Activated CD4-positive, alpha-beta T cell treated with anti-CD3 and anti-CD28 coated beads, Interleukin-2, amount 50 U/mL, for 16 hours (primary cell): ENCODE measurements around the gene DDX60.
"Not testable (repeated sequence)": the region's sequence is repeated elsewhere in the genome, so short reads cannot be mapped to it uniquely, and the experiment has no call there.

Source experiments
- DNase-seq: peaks from one replicate; pipeline ENCODE4 v3.0.0-alpha.2; 2020

DDX60 gene, protein sequence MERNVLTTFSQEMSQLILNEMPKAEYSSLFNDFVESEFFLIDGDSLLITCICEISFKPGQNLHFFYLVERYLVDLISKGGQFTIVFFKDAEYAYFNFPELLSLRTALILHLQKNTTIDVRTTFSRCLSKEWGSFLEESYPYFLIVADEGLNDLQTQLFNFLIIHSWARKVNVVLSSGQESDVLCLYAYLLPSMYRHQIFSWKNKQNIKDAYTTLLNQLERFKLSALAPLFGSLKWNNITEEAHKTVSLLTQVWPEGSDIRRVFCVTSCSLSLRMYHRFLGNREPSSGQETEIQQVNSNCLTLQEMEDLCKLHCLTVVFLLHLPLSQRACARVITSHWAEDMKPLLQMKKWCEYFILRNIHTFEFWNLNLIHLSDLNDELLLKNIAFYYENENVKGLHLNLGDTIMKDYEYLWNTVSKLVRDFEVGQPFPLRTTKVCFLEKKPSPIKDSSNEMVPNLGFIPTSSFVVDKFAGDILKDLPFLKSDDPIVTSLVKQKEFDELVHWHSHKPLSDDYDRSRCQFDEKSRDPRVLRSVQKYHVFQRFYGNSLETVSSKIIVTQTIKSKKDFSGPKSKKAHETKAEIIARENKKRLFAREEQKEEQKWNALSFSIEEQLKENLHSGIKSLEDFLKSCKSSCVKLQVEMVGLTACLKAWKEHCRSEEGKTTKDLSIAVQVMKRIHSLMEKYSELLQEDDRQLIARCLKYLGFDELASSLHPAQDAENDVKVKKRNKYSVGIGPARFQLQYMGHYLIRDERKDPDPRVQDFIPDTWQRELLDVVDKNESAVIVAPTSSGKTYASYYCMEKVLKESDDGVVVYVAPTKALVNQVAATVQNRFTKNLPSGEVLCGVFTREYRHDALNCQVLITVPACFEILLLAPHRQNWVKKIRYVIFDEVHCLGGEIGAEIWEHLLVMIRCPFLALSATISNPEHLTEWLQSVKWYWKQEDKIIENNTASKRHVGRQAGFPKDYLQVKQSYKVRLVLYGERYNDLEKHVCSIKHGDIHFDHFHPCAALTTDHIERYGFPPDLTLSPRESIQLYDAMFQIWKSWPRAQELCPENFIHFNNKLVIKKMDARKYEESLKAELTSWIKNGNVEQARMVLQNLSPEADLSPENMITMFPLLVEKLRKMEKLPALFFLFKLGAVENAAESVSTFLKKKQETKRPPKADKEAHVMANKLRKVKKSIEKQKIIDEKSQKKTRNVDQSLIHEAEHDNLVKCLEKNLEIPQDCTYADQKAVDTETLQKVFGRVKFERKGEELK (N-terminal part only)

DNA sequence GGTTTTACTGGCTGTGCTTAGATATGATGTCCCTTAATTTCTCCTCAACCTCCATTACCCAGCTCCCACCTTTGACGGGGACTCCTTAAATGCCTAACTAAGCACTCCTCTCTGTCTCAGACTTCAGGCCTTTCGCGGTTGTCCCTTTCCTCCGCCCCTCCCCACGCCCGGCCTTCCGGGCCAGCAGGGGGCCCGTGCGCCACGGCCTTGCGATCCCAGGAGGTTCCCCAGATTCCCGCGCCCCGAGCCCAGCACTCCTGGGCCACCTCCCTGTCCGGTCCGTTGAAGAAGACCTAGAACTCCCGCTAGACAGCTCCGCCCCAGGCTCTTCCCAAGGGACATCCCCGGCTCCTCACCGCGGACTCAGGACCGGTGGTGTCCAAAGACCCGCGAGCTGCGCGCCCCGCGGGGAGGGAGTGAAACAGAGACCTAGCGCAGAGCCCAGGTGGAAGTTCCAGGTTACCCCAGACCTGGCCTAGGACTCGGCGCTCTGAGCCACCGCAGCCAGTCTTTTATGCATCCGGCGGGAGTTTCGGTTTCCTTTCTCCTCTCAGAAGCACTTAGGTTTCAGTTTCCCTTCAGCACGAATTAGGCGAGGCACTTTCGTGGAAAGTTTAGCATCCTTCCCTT, at the start of gene DDX60:
TSS of gene DDX60 (minus strand) at position 487 of the 630 bp plus-strand sequence. CDS start 7,493 bp downstream, outside the sequence.
- DNase-seq, result peak; percentile 86

DNA sequence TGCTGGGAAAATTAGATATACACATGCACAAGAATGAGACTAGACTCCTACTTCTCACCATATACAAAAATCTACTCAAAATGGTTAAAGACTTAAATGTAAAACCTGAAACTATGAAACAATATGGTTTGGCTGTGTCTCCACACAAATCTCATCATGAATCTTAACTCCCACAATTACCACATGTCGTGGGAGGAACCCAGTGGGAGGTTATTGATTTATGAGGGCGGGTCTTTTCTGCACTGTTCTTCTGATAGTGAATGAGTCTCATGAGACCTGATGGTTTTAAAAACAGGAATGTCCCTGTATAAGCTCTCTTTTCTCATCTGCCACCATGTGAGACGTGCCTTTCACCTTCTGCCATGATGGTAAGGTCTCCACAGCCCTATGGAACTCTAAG, 48.5 kb upstream of the DDX60 start:
- no peak for DNase-seq

DNA sequence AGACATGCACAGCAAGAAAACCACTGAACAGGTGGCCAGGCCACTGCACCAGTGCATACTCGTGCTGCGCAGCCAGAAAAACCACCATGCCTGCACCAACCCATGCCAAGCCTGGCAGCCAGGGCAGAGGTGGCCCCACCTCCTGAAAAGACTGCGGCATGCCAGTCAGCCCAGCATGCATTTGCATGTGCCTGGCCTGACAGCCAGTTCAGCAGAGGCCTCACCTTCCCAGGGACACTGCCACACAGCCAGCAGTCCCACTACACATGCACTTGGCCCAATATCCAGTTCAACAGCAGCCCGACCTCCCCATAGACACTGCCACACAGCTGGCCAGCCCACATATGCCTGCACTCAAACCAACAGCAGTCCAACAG, 43.5 kb upstream of the DDX60 start:
- no peak for DNase-seq

DNA sequence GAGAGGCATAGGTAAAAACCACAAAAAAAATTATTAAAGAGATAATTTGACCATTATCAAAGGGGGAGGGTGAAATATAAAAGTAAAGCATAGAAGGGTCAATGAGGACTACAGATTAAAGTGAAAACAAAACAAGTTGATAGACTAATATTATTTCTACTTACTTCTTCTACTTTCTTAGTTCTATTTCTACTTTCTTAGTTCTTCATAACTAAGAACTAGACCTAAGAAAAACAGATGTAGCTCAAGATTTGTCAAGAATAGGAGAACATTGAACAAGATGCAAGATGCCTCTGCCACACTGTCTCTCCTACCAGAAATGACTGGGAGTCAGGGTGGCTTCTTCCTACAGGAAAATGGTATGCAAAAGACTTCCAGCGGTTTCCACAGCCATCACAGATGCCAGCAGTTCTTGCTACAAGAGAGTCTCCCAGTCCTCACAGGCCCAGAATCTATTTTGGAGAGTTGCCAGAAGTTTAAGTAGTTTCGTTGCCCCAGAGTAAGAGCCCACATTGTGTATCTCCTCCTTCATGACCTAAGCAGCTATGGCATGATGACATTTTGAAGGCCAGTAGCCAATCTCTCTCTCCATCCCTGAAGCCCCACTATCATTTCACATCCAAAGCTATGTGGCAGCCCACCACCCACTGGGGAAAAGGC, 42.9 kb upstream of the DDX60 start:
- DNase-seq, result no peak

DNA sequence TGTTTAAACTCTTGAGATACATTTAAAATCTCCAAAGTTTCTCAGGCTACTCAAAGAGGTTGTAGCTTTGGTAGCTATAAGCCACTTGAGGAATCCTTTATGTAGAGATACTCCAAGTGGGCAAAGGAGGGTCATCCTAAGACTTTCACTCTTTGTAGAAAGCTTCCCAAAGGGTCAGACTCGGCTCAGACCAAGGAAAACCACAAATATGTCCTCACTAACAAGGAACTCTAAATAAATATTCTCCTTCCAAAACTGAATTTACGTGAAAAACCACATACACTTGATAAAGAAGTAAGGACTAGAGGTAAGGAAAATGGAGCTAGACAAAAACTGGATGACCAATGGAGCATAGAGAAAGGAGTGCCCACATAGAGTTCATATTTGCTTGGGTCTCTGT, 41.7 kb upstream of the DDX60 start:
- DNase-seq, result no peak

DNA sequence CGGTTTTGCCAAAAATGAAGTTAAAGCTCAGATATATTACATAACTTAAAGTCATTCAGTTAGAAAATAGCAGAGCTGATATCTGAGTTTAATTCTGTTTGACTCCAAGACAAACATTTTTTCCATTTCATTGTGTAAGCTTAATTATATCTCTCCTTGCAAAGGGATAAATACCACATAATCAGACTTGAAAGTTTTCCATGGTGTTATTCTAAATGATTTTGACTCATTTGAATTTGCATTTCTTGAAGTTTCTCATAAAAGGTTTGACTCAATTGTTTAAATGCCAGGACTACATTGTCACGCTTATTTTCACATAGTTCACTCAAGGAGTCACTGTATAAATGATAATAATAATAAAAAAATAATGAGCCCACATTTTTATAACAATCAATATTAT, 39.4 kb upstream of the DDX60 start:
- DNase-seq, result no peak

DNA sequence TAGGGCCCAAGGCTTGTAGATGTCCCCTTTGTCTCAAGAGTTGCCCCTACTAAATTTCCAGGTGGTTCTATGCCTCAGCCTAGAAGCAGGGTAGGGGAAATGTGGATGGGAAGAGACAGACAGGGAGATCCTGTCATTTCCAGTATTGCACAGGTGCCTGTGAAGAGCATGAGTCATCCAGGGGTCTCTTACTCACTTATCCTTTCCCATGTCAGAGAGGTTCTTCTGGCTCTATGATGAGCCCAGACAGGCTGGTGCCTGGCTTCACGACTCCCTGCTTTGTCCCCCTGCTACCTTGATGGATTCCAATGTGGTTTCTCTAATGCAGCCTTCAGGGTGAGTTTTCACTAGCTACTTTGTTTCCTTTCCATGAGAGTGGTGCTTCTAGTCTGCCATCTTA, 35.2 kb upstream of the DDX60 start:
- no peak for DNase-seq

DNA sequence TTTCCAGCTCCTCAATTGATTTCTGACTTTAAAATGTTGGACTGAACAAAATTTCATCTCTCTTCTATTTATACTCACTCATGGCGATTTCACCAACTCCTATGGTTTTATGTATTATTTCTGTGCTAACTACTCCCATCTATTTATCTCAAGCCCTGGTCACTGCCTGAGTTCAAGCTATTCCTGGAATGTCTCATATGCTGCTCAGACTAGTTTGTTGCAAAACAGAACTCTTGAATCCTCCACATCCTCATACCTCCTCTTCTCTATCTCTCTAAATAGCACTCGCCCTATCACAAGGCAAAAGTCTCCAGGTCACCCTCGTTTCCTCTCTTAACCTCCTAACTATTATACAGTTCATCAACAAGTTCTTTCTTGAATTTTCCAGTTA, 19.0 kb upstream of the DDX60 start:
- no peak for DNase-seq

DNA sequence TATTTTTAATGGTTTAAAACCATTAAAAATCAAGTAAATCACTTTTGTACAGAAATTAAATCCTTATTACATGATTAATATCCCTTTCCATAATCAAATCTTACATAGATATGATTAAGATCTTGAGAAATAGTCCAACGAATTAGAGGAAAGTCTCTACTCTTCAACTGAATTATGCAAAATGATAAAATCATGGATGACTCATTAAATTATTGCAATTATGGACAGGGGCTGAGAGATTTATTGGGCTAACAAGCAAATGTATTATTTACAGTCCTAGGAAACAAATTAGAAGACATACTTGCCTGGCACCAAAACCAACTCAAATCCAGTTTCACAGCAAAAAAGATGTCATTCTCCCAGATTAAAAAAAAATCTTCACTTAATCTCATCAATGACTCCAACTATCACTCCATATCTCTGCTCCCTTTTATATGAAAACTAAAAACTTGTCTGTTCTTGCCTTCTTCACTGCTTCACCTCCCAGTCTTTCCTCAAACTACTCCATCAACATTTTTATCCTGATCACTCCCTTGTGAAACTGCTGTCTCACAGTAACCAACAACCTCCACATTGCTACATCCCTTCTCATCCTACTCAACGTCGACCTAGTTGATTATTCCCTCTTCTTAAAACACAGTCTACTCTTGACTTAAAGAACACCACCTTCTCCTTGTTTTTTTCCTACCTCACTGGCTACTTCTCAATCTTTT, 18.4 kb upstream of the DDX60 start:
- DNase-seq, result no peak

DNA sequence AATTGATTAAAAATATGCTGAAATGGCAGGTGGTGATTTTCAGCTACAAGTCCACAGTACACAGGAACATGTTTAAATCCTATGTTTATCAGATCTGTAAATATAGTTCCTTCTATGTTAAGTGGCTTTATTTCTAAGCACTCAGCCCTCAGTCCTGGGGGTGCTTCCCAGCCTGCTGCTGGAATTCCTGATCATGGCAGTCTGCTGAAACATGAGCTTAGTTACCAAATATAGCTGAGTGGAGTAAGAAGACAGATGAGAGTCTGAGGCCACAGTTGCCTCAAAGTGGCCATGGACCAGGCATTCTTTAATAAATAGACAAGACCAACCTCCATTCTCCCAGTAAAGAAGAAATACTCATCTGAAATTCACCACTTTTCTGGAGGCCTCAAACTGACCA, 17.1 kb upstream of the DDX60 start:
- DNase-seq, result no peak

DNA sequence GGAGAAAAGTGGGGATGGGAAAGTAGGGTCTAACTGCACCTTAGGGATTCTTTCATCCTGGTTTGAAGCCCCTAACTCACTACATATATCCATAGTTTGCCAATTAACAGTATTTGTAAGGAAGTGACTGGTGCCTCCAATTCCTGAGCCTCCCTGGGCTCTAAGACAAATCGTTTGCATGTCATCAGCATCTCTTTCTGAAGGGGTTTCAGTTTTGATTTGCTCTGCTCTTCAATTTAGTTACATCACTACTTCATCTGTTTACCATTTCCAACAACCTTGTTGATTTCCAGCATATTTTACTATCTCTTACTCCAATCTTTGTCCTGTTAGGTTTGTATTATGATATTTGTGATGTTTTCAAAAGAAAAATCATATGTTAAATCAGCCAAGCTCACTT, 15.5 kb upstream of the DDX60 start:
- no peak for DNase-seq

DNA sequence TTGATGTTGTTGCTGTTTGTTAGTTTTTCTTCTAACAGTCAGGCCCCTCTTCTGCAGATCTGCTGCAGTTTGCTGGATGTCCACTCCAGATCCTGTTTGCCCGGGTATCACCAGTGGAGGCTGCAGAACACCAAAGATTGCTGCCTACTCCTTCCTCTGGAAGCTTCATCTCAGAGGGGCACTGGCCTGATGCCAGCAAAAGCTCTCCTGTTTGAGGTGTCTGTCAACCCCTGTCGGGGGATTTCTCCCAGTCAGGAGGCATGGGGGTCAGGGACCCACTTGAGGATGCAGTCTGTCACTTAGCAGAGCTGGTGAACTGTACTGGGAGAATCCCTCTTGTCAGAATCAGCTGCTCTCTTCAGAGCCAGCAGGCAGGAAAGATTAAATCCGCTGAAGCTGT, 12.0 kb upstream of the DDX60 start:
- DNase-seq, result not testable (repeated sequence)

DNA sequence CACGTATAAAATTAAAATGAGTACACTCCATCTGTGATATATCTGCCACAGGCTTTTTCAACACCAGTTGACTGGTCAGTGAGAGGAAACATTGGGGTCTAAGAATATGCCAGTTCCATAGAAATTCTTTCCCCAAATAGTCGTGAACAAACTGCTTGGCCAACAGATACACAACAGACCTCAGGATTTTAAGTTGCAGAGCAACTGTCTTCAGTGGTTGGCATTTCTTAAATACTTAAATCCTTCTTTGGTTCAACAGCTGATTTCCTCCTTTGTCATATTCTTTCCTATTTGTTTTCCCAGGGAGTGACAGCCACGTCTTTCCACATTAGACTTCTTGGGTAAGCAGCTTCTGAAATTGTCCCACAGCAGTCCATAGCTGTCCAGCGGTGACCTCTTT, 7.0 kb upstream of the DDX60 start:
- DNase-seq, result no peak

DNA sequence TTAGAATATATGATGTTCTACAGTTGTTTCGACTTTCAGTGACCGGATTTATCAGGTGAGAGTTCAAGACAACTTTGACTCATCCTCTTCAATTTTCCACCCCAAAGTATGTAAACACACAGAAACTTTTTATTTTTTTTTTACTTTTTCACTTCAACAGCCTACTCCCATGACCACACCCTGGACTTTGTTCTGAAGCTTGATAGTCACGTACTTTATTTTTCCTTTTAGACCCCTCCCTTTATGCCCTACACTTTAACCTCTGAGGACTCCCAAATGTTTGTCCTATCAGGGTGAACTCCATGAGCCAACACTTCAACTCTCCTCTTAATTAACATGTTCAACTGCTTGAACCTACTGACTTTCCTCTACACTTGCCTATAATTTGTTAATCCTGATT, 2.5 kb upstream of the DDX60 start:
- DNase-seq, result no peak

DNA sequence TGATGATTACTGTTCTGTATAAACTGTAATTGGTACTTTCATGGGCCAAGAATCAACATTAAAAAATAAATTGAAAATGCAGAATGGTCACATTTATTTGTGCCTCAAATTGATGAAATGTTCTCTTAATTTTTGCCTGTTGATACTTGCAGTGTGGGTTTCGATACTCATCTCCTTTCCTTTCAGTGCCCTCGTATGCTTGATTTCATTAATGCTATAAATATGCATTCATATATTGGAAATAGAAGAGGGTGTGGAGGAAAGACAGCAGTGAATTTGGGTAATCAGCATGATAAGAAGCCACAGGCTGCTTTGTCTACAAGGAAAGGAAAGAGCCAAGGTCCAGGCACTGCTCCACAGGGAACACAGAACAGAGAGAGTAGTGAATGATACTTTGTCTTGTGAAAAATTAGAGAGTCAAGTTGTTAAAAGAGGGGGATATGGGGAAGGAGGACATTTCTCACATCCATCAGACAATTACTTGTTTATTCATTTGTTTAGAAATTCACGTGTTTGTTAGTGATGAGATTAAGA, 1.0 kb upstream of the DDX60 start:
- no peak for DNase-seq

DNA sequence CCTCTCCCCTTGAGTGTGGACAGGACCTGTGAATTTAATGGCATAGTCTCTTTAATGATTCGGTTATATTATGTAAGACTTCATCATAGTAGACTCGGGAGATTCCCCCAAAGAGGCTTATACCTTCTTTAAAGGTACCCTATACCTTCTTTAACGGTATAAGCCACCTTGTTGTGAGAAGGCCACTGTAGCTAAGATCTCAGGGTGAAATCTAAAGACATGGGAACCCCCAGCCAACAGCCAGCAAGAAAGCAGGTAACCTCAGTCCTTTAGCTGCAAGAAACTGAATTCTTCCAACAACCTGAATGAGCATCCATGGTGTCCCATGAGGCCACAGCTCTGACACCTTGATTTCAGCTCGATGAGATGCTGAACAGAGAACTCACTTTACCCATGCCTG, 931 bp downstream of the DDX60 start:
- DNase-seq, result no peak

DNA sequence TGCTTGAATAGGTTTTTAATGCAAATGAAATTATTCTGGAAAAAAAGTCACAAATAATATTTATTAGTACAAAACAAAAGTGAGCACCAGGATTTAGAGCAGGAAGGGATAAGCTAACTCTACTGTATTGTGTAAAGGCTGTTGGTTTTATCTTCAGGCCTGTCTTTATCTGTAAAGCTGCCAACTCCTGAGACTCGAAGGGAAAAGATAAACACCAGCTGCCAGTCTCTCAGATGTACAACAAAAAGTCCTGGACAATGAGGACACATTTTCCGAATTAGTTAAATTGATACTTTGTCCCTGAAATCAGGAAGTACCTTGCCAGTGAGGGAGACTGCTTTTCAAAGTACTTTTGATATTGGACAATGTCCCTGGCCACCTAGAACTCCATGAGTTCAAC, 8.8 kb downstream of the DDX60 start:
- no peak for DNase-seq

DNA sequence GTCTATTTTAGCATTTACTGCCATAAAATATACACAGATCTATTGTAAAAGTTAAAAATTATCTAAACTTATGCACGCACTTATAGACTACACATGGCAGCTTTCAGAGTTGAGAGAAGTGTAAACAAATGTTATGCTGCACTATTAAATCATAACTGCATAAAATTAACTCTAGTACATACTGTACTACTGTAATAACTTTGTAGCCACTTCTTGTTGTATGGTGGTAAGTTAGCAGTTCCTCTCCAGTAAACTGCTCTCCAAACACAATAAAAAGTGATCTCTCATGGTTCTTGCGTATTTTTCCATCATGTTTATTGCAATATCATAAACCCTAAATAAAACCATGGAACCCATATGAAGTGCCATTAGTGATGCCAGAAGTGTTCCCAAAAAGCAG, 9.6 kb downstream of the DDX60 start:
- DNase-seq, result no peak

DNA sequence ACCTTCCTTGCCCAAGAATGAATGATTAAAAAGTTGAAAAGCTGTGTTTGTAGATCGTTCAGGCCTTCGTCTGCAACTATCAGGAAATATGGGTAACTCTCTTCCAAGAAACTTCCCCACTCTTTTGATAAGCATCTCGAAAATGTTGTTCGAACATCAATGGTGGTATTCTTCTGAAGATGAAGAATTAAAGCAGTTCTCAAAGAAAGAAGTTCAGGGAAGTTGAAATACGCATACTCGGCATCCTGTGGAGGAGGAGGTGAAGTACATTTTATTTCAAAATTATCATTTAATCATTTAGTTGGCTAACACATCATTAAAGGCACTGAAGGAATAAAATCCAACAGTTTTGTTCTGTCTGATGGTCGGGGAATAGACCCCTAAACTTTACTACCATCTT, 12.1 kb downstream of the DDX60 start:
- DNase-seq, result no peak

DNA sequence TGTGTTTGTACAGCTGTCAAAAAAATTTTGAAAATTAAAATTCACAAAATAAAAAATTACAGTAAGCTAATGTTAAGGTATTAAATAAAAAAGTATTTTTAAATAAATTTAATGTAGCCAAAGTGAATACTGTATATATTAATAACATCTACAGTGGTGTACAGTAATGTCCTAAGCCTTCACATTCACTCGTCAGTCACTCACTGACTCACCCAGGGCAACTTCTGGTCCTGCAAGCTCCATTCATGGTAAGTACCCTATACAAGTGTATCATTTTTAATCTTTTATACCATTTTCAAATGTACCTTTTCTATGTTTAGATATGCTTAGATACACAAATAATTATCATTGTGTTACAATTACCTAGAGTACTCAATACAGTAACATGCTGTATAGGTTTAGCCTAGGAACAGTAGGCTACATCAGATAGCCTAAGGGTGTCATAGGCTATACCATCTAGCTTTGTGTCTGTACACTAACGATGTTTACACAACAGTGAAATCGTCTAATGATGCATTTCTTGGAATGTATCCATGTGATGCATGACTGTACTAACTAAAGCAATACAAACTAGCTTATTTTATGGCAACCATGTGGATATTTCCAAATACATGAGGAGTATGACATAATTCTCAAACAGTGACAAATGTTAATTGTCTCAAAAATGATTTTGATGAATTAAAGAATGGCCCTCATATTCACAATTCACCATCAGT, 13.7 kb downstream of the DDX60 start:
- DNase-seq, result no peak

DNA sequence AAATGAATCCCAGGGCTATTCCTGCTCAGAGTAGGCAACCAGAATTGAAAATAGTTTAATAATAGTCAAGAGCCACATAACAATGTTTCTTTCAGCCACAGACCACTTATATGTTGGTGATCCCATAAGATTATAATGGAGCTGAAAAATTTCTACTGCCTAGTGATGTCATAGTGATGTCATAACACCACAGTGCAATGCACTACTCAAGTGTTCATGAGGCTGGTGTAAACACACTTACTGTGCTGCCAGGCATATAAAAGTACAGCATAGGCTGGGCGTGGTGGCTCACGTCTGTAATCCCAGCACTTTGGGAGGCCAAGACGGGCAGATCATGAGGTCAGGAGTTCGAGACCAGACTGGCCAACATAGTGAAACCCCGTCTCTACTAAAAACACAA, 15.1 kb downstream of the DDX60 start:
- DNase-seq, result not testable (repeated sequence)
